Measurements from ENCODE around the gene ATG13. TPM values are rescaled to one million over a fixed set of nuclear protein-coding genes. Genes with fewer than 3 reads are reported as not detected.
"Not testable (repeated sequence)": the region's sequence is repeated elsewhere in the genome, so short reads cannot be mapped to it uniquely, and the experiment has no call there.

Gene ATG13
- total RNA-seq = 10 to 100 TPM; 58.3 to 61.3 TPM

DNA sequence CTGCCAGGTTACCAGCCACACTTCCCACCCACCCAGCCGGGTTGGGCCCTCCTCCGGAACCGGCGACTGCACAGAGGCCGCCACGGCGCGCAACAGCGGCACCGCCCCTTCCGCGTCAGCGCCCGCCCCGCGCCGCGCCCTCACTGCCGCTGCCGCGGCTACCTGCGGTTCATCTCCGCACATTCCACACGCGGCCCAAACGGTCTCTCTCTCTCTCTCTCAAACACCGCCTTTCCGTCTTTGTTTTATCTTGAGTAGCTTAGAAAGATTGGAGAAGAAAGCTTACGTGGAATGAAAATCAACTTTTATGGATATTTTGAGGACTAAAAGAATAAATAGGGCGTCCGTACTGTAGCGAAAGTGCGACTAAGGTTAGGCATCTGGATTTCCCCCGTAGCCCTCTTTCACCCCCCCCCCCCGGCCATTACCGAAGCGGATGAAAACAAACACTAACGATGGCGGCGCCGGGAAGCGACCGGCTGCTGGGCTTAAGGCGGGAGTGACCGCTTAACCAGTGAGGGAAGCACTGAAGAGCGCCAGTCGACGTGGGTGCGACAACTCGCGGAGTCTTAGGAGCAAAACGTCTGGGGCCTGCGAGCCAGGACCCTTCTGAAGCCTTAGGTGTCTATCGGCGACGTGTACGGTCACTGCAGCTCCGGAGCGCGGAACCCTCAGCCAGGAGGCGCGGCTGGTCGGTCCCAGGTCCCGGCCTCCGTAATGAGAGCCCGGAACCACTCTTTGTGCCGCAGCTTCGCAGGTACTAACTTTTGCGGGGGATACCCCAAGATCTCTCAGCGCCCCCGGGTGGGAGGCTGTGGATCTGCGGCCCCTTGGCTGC lies at the start of gene ATG13, which contains the start of gene HARBI1:
Gene ATG13, plus strand, starts transcription at position 420 of the 838 bp plus-strand sequence. CDS start 26,739 bp downstream, outside the sequence.
Gene HARBI1, minus strand, starts transcription at position 94 of the 838 bp plus-strand sequence. CDS start 990 bp downstream, outside the sequence.
- intact Hi-C loops (cut with DNase I) = loop anchor here (5.0 kb wide), 1 partner anchor 75 kb away; no protein-coding TSS in a partner anchor
- peaks cover 10% of the 10 kb centered on the region for H3K4me1 ChIP-seq
- peak; percentile 91 for DNase-seq

GRCh38 chr11:46570790-46571398 lies 46.5 kb upstream of the ATG13 start:
- H3K9me3 ChIP-seq = no peaks in the 10 kb centered on the region
- no peaks in the 10 kb centered on the region for H3K4me1 ChIP-seq
- H3K4me3 ChIP-seq = no peak overlapping the region
- no peak overlapping the region for H3K27ac ChIP-seq
- no peak for DNase-seq
- intact Hi-C loops (cut with DNase I) = no loop called here
- H3K27me3 ChIP-seq = no peaks in the 10 kb centered on the region
- no peak for TF ChIP-seq CTCF (IDR thresholded peaks at IDR 0.05)
- H3K36me3 ChIP-seq = no peaks in the 10 kb centered on the region
- H3K9ac ChIP-seq (ENCODE audit: low read depth in 2 of 2, low read length in 2 of 2) = no peak overlapping the region

More for the DNA sequence above, at the start of gene ATG13, which contains the start of gene HARBI1:
- Histone ChIP-seq H3K27me3 (no peaks in the 10 kb centered on the region), H3K9me3 (no peaks in the 10 kb centered on the region), H3K36me3 (no peaks in the 10 kb centered on the region), H3K9ac (ENCODE audit: low read depth in 2 of 2, low read length in 2 of 2) (peak within 1 kb of the TSS; percentile 94 to 98), H3K4me3 (peak within 1 kb of the TSS; percentile 93), H3K27ac (peak within 1 kb of the TSS; percentile 94)
- peak; percentile 67 for TF ChIP-seq CTCF (IDR thresholded peaks at IDR 0.05)

- H3K36me3 ChIP-seq = no peaks in the 10 kb centered on the region
- H3K9ac ChIP-seq (ENCODE audit: low read depth in 2 of 2, low read length in 2 of 2) = no peak overlapping the region
- no peaks in the 10 kb centered on the region for H3K27me3 ChIP-seq
- TF ChIP-seq CTCF (IDR thresholded peaks at IDR 0.05) = no peak
- no peak overlapping the region for H3K4me3 ChIP-seq
- H3K4me1 ChIP-seq = no peaks in the 10 kb centered on the region
- DNase-seq = no peak
- H3K9me3 ChIP-seq = no peaks in the 10 kb centered on the region
- no peak overlapping the region for H3K27ac ChIP-seq
- intact Hi-C loops (cut with DNase I) = no loop called here
Observed at GRCh38 chr11:46574656-46575055, 42.7 kb upstream of the ATG13 start.

DNA sequence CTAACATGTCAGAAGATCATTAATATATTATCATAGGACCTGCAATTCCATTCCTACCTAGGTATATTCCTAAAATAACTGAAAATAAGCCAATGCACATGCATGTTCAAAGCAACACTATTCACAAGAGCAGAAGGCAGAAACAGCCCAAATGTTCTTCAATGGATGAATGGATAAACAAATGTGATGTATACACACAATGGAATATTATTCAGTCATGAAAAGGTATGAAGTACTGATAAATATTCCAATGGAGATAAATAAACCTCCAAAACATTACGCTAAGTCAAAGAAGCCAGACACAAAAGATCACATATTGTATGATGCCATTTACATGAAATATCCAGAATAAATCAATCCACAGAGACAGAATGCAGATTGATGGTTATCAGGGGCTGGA lies 40.3 kb upstream of the ATG13 start:
- no peaks in the 10 kb centered on the region for H3K27me3 ChIP-seq
- no peaks in the 10 kb centered on the region for H3K9me3 ChIP-seq
- no peak overlapping the region for H3K4me3 ChIP-seq
- no peak for DNase-seq
- H3K36me3 ChIP-seq = no peaks in the 10 kb centered on the region
- no peak for TF ChIP-seq CTCF (IDR thresholded peaks at IDR 0.05)
- no peaks in the 10 kb centered on the region for H3K4me1 ChIP-seq
- H3K27ac ChIP-seq = no peak overlapping the region
- intact Hi-C loops (cut with DNase I) = no loop called here
- no peak overlapping the region for H3K9ac ChIP-seq (ENCODE audit: low read depth in 2 of 2, low read length in 2 of 2)

- H3K4me1 ChIP-seq = no peaks in the 10 kb centered on the region
- no peak overlapping the region for H3K9ac ChIP-seq (ENCODE audit: low read depth in 2 of 2, low read length in 2 of 2)
- H3K4me3 ChIP-seq = no peak overlapping the region
- TF ChIP-seq CTCF (IDR thresholded peaks at IDR 0.05) = no peak
- intact Hi-C loops (cut with DNase I) = no loop called here
- no peaks in the 10 kb centered on the region for H3K36me3 ChIP-seq
- H3K27me3 ChIP-seq = no peaks in the 10 kb centered on the region
- no peaks in the 10 kb centered on the region for H3K9me3 ChIP-seq
- DNase-seq = no peak
- H3K27ac ChIP-seq = no peak overlapping the region
Observed at GRCh38 chr11:46582588-46582987, 34.8 kb upstream of the ATG13 start.

DNA sequence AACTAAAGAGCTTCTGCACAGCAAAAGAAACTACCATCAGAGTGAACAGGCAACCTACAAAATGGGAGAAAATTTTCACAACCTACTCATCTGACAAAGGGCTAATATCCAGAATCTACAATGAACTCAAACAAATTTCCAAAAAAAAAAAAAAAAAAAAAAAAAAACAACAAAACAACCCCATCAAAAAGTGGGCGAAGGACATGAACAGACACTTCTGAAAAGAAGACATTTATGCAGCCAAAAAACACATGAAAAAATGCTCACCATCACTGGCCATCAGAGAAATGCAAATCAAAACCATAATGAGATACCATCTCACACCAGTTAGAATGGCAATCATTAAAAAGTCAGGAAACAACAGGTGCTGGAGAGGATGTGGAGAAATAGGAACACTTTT lies 33.8 kb upstream of the ATG13 start:
- H3K9ac ChIP-seq (ENCODE audit: low read depth in 2 of 2, low read length in 2 of 2); H3K9me3 ChIP-seq; H3K4me1 ChIP-seq; intact Hi-C loops (cut with DNase I); DNase-seq; H3K27me3 ChIP-seq; H3K36me3 ChIP-seq; H3K4me3 ChIP-seq; H3K27ac ChIP-seq: not testable (repeated sequence)

All from colonic mucosa (tissue), 4 donors.